ENCODE results near the gene CAST.

DNA sequence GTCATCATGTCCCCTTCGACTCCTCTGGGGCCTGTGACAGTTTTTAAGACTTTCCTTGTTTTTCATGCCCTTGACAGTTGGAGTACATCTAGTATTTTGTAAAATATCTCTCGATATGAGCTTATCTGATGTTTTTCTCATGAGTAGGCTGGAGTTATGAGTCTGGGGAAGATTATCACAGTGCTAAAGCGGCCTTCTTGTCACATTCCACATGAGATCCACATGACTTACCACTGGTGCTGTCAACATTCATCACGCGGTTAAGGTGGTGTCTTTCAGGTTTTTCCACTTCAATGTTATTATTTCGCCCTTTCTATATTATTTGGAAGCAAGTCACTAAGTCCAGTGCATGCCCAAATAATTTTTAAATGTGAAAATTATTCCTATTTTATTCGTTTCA is 17.1 kb upstream of the CAST start:
- TF ChIP-seq GATA2 (IDR thresholded peaks at IDR 0.05; ENCODE audit: low read depth, low read length), result no peak
- no peak for TF ChIP-seq GATA3 (IDR thresholded peaks at IDR 0.05; ENCODE audit: low read depth, low read length)

Data from SH-SY5Y (cell line).